ENCODE results near the gene RTEL1.
"Not testable (repeated sequence)": the region's sequence is repeated elsewhere in the genome, so short reads cannot be mapped to it uniquely, and the experiment has no call there.

RTEL1 gene

GRCh38 chr20:63653041-63653973 is 4.8 kb upstream of the RTEL1 start, which contains the start of gene STMN3:
Gene STMN3, minus strand, starts transcription at chr20:63653424. Its CDS starts 79 bp downstream, at chr20:63653345.
- DNase-seq = peak; percentile 77

DNA sequence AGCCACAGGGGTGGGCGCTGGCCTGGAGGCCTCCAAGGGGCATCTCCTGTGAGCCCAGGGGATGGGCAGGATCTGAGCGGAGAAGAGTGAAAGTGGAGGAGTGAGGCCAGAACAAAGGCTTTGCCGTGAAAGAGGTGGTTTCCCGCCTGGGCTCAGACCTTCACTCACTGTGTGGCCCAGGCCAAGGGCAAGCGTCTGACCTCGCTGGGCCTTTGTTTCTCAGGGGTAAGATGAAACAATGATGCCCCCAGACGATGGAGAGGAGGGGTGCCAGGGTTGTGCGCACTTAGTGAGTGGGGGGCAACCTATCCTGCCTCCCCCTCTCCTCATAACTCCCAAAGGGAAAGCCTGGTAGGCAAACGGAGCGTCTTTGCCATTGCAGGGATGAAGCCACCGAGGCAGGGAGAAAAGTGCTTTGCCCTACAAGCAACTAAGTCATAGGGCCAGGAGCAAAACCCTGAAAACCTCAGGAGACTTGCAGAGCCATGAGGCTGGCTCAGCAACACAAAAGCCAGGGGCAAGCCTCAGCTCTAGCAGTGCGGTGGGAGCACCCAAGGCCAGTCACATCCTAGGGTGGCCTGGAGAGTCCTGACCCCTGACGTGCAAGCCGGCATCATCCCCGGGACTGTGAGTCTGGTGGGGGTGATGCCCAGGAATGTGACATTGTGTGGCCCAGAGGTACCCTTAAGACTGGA is 4.0 kb upstream of the RTEL1 start:
- DNase-seq = no peak

DNA sequence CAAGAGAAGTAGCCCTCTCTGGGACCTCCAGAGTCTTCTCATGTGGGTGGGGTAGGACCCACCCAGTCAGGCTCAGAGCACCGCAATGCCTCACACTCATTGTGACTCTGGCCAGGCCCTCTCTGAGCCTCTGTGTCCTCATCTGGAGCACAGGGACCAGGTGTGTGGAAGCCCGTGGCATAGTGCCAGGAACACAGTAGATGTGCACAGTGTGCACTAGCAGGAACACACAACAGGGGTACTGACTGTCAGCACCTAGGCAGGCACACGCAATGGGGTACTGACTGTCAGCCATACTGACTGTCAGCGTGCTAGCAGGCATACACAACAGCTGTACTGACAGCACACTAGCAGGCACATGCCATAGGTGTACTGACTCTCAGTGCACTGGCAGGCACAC is 2.9 kb upstream of the RTEL1 start:
- DNase-seq = no peak

- no peak for DNase-seq
These were observed 1.7 kb upstream of the RTEL1 start for GRCh38 chr20:63656451-63656850.

DNA sequence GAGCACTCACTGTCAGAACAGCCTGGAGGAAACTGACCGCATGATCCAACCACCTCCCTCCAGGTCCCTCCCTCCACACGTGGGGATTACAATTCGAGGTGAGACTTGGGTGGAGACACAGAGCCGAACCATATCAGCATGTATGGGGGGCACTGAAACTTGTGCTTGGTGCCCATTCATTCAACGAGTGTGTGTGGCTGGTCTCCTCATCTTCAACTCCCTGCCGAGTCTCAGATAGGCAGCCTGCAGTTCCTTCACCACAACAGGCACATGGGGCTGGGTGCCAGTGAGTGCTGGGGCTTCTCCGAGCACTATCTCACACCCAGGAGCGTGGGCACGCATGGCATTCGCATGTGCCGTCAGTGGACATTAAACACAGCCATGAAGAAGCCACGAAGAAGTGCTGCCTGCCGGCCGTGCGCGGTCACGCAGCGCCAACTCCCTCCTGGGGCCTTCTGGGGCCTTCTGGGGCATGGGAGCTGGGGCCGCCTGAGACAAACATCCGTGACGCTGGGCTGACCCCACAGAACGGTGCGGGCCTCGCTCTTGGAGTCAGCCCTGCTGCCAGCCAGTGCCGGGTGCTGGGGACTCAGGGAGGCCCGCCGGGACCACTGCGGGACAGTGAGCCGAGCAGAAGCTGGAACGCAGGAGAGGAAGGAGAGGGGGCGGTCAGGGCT is 714 bp upstream of the RTEL1 start:
- DNase-seq = no peak

DNA sequence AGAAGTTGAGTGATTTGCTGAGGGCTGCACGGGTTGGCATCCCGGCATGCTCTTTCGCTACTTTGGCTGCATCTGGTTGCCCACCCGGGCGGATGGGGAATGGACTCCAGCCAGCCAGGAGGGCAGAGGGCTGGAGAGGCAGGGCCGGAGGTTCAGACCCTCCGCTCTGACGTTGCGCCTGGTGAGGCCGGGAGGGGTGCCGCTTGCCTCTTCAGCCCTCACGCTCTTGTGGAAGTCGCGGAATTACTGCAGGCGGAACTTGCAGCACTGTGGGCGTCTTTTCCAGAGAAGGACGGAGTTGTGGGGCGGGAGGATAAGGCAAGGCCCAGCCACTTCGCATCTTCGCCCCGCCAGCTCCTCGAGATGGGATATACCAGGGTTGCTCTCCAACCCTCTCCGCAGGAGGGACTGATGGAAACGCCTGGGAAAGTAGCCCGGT is 656 bp downstream of the RTEL1 start:
- DNase-seq = no peak

DNA sequence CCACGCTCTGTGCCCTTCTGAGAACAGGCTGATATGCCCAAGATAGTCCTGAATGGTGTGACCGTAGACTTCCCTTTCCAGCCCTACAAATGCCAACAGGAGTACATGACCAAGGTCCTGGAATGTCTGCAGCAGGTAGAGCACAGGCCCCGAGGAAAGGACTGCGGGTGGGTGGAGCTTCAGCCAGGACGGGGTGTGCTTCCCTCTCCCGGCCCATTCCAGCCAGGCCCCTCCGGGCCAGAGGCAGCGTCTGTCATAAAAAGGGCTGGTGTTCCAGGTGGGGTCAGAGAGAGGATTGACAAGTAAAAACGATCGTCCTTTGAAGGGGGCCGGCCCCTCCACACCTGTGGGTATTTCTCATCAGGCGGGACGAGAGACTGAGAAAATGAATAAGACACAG is 1.3 kb downstream of the RTEL1 start:
- DNase-seq = no peak

DNA sequence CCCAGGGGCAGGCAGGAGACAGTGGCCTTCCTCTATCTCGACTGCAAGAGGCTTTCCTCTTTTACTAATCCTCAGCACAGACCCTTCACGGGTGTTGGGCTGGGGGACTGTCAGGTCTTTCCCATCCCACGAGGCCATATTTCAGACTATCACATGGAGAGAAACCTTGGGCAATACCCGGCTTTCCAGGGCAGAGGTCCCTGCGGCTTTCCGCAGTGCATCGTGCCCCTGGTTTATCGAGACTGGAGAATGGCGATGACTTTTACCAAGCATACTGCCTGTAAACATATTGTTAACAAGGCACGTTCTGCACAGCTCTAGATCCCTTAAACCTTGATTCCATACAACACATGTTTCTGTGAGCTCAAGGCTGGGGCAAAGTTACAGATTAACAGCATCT is 2.1 kb downstream of the RTEL1 start:
- not testable (repeated sequence) for DNase-seq

DNA sequence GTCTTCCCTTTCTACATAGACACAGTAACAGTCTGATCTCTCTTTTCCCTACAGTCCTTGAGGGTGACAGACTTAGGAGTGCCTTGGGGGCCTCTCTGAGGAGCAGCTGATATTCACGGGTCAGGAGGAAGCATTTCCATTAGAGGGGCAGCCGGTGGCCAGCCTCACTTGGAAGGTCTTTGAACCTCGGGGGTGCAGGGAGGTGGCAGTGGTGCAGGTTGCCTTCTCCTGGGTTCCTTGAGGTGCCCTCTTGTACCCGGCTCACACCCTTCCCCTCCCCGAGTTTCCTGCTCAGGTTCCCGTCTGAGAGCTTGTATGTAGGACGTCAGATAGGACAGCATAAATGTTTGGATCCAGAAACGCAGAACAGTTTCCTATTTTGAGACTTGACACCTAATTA is 2.5 kb downstream of the RTEL1 start:
- DNase-seq = no peak

DNA sequence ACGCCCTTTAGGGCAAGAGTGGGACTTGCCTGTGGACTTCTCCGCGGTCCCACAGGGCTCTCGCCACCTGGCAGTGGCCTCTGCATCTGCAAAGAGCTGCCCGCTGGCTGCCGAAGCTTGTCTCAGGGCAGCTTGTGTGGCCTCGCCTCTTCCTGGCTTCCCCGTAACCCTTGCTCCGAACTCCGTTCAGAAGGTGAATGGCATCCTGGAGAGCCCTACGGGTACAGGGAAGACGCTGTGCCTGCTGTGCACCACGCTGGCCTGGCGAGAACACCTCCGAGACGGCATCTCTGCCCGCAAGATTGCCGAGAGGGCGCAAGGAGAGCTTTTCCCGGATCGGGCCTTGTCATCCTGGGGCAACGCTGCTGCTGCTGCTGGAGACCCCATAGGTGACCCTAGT is 3.0 kb downstream of the RTEL1 start:
- no peak for DNase-seq

DNA sequence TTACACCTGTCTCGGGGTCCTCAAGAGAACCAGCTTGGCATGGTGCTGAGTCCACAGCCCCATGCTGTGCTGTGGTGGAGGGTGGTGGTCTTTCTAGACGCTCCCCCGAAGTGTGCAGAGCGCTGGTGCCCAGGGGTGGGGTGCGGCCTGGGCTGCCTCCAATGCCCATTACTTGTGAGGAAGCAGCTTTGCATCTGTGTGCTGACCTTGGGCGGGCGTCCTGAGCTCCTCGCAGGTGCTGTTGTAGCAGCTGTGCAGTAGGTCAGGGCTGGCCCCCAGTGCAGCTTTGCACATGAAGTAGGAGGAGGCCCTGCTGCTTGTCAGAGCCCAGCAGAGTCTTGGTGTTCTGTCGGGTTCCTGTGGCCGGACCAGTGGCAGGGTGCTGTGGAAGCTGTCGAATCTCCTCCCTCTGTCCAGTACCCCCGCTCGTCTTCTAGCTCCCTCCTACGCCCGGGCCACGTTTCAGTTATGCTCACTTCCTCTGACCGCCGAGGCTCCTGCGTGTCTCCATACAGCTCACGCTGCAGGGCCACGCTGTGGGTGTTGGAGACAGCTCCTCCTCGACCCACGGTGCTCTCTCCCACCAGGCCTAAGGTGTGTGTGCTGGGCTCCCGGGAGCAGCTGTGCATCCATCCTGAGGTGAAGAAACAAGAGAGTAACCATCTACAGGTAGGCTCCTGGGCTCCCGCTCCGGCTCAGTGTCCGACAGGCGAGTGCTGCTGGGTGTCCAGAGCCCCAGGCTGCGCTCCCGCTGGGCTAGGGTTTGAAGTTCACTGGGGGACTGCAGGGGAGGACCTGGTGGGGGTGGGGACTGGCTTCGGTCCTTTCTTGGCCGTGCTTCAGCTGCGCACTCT is 4.1 kb downstream of the RTEL1 start:
- no peak for DNase-seq

- no peak for DNase-seq
These were observed 4.7 kb downstream of the RTEL1 start for GRCh38 chr20:63662813-63663189.

- no peak for DNase-seq
These were observed 5.4 kb downstream of the RTEL1 start for GRCh38 chr20:63663332-63664066.

- DNase-seq = no peak
These were observed 6.2 kb downstream of the RTEL1 start for GRCh38 chr20:63664143-63664851.

DNA sequence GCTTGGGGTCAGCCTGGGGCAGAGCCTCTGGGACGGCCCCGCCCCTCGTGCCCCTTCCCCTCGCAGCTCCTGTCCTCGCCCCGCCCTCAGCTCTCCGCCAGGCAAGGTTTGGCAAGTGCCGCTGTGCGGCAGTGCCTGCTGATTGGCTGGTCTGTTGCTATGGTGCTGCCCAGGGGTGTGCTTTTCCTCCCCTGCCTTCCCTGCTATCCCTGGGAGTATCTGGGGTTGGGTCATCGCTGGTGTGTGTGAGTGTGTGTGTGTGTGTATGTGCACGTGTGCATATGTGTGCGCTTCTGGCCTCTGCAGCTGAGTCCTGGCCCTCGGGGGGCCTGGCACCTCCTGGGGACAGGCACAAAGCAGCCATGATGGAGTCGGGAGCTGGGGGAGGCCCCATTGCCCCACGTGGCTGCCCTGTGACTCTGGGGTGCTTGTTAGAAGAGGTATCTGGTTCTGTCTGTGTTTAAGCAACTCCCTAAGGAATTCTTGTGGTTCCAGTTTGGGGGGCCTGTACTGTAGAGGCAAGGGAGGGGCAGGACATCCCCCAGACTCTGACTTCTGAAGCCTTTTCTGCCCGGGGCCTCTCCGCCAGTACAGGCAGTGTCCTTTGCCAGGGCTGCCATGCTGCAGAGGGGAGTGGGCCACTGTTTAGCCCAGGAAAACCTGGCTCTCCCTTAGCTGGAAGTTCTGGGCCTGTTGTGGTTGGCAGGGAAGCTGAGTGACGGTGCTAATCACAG is 6.9 kb downstream of the RTEL1 start:
- no peak for DNase-seq

GRCh38 chr20:63665708-63666107 is 7.6 kb downstream of the RTEL1 start:
- DNase-seq = no peak

GRCh38 chr20:63667858-63668257 is 9.7 kb downstream of the RTEL1 start:
- DNase-seq = no peak

DNA sequence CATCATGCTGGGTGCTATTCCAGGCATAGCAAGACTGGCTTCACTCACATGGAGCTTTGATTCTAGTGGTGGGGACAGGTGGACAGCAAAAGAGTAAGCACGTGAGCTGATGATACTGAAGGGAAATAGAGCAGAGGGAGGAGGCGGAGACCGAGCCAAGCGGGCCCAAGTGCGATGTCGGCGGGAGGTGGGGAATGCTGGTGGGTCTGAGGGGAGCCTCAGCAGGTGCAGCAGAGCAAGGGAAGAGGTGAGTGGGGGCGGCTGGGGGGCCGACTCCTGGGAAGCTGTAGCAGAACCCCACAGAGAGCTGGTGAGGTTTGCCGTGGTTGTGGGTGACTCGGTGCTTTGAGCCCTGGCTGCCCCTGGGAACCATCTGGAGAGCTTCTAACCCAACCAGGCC is 10.2 kb downstream of the RTEL1 start:
- no peak for DNase-seq

- not testable (repeated sequence) for DNase-seq
These were observed 13.6 kb downstream of the RTEL1 start for GRCh38 chr20:63671695-63672094.

GRCh38 chr20:63672666-63673065 is 14.6 kb downstream of the RTEL1 start:
- DNase-seq = no peak

Measured in activated CD4-positive, CD25-positive, alpha-beta regulatory T cell treated with anti-CD3 and anti-CD28 coated beads, Interleukin-2, amount 50 U/mL, for 72 hours (primary cell).